HFFc6 (cell line): ENCODE data around the gene COPE. TPM values are rescaled to one million over a fixed set of nuclear protein-coding genes. Genes with fewer than 3 reads are reported as not detected.

Source experiments
- DNase-seq: peaks from one replicate; pipeline ENCODE4 v3.0.0-alpha.2; 2018
- H3K27ac Mint-ChIP-seq: 2 replicates; pipeline ENCODE4 v1.8.0; 2020; ENCODE audit warnings: mild to moderate bottlenecking, mixed read lengths
- H3K27me3 Mint-ChIP-seq: 2 replicates; pipeline ENCODE4 v1.8.0; 2021; ENCODE audit warnings: mild to moderate bottlenecking, moderate library complexity, mixed read lengths; ENCODE audit not compliant: insufficient read depth
- H3K36me3 Mint-ChIP-seq: 2 replicates; pipeline ENCODE4 v1.8.0; 2021; ENCODE audit warnings: low read depth, mixed read lengths
- H3K4me1 Mint-ChIP-seq: 2 replicates; pipeline ENCODE4 v1.8.0; 2020; ENCODE audit warnings: low read depth, mixed read lengths
- H3K4me3 Mint-ChIP-seq: 2 replicates; pipeline ENCODE4 v1.8.0; 2020; ENCODE audit warnings: mild to moderate bottlenecking, moderate library complexity, mixed read lengths
- H3K9me3 Mint-ChIP-seq: 2 replicates; pipeline ENCODE4 v1.8.0; 2020; ENCODE audit warnings: mild to moderate bottlenecking, mixed read lengths
- CTCF ChIP-seq: fragments of 200-600 bp; sonication (generic); IDR thresholded peaks from 2 replicates; pipeline ENCODE4 v1.5.0; 2021; ENCODE audit warnings: antibody characterized with exemption, mild to moderate bottlenecking
- total RNA-seq, 6 experiments: library from RNA; stranded (reverse); fragmentation: NEBNext Ultra II Directional; extraction: Animal tissue kit (Norgen Biotek cat#: 25700); gene quantifications; 2 replicates in 1 of 6; 3 replicates in 5 of 6; pipeline ENCODE4 v1.2.3, GENCODE V29; 2021

The COPE gene
- total RNA-seq, 6 experiments from 2014 or later, result 268 to 315 (median 286) TPM

GRCh38 chr19:18863843-18864362, 55.3 kb downstream of the COPE start:
- H3K36me3 Mint-ChIP-seq, result peaks cover 14% of the 10 kb centered on the region
- H3K4me1 Mint-ChIP-seq, result no peaks in the 10 kb centered on the region
- no peak for TF ChIP-seq CTCF
- H3K27ac Mint-ChIP-seq, result no peak overlapping the region
- DNase-seq, result no peak
- H3K27me3 Mint-ChIP-seq, result peaks cover 2% of the 10 kb centered on the region
- no peak overlapping the region for H3K4me3 Mint-ChIP-seq
- H3K9me3 Mint-ChIP-seq, result no peaks in the 10 kb centered on the region

GRCh38 chr19:18862976-18863842, 56.0 kb downstream of the COPE start:
- no peak overlapping the region for H3K27ac Mint-ChIP-seq
- H3K36me3 Mint-ChIP-seq, result peaks cover 14% of the 10 kb centered on the region
- DNase-seq, result no peak
- TF ChIP-seq CTCF, result no peak
- no peak overlapping the region for H3K4me3 Mint-ChIP-seq
- no peaks in the 10 kb centered on the region for H3K4me1 Mint-ChIP-seq
- no peaks in the 10 kb centered on the region for H3K9me3 Mint-ChIP-seq
- H3K27me3 Mint-ChIP-seq, result peaks cover 2% of the 10 kb centered on the region

GRCh38 chr19:18861917-18862316, 57.3 kb downstream of the COPE start:
- peaks cover 2% of the 10 kb centered on the region for H3K27me3 Mint-ChIP-seq
- H3K36me3 Mint-ChIP-seq, result peaks cover 8% of the 10 kb centered on the region; the same call in 1 of the 2 replicates
- H3K27ac Mint-ChIP-seq, result no peak overlapping the region
- no peaks in the 10 kb centered on the region for H3K4me1 Mint-ChIP-seq
- no peak overlapping the region for H3K4me3 Mint-ChIP-seq
- no peak for DNase-seq
- H3K9me3 Mint-ChIP-seq, result no peaks in the 10 kb centered on the region
- TF ChIP-seq CTCF, result no peak

GRCh38 chr19:18861235-18861634, 58.0 kb downstream of the COPE start:
- TF ChIP-seq CTCF, result no peak
- H3K4me1 Mint-ChIP-seq, result no peaks in the 10 kb centered on the region
- no peaks in the 10 kb centered on the region for H3K9me3 Mint-ChIP-seq
- DNase-seq, result no peak
- peaks cover 13% of the 10 kb centered on the region; the same call in 1 of the 2 replicates for H3K36me3 Mint-ChIP-seq
- H3K4me3 Mint-ChIP-seq, result no peak overlapping the region
- peaks cover 2% of the 10 kb centered on the region for H3K27me3 Mint-ChIP-seq
- H3K27ac Mint-ChIP-seq, result no peak overlapping the region

GRCh38 chr19:18860725-18861124, 58.5 kb downstream of the COPE start:
- no peak for TF ChIP-seq CTCF
- H3K4me3 Mint-ChIP-seq, result no peak overlapping the region
- no peaks in the 10 kb centered on the region for H3K4me1 Mint-ChIP-seq
- peaks cover 2% of the 10 kb centered on the region; the same call in 1 of the 2 replicates for H3K27me3 Mint-ChIP-seq
- no peak for DNase-seq
- H3K9me3 Mint-ChIP-seq, result no peaks in the 10 kb centered on the region
- peaks cover 15% of the 10 kb centered on the region; the same call in 1 of the 2 replicates for H3K36me3 Mint-ChIP-seq
- no peak overlapping the region; the same call in 1 of the 2 replicates for H3K27ac Mint-ChIP-seq
